Smooth muscle cell (in vitro differentiated cells): ENCODE measurements around the gene ORC6. TPM values are rescaled to one million over a fixed set of nuclear protein-coding genes. Genes with fewer than 3 reads are reported as not detected.

Experiments
- DNase-seq: peaks from one replicate; lab custom pipeline; 2025; ENCODE audit not compliant: unreplicated experiment; lab: John Stamatoyannopoulos, UW
- H2AFZ ChIP-seq: fragments of 200-600 bp; sonication (generic); 2 replicates; pipeline ENCODE4 v1.6.0; 2016; ENCODE audit warnings: antibody characterized with exemption, low read depth, mild to moderate bottlenecking
- H3F3A ChIP-seq: fragments of 200-600 bp; sonication (generic); 2 replicates; pipeline ENCODE4 v1.6.0; 2017; ENCODE audit warnings: antibody characterized with exemption, low read depth
- H3K27ac ChIP-seq: fragments of 200-600 bp; sonication (generic); 2 replicates; pipeline ENCODE4 v1.5.1; 2016; ENCODE audit warnings: low read depth, mild to moderate bottlenecking
- H3K27me3 ChIP-seq: fragments of 200-600 bp; sonication (generic); 2 replicates; pipeline ENCODE4 v1.6.1; 2016; ENCODE audit warnings: low read depth, mild to moderate bottlenecking
- H3K36me3 ChIP-seq: fragments of 200-600 bp; sonication (generic); 2 replicates; pipeline ENCODE4 v1.5.1; 2016; ENCODE audit warnings: low read depth
- H3K4me1 ChIP-seq: fragments of 200-600 bp; sonication (generic); 2 replicates; pipeline ENCODE4 v1.5.1; 2016; ENCODE audit warnings: low read depth
- H3K4me2 ChIP-seq: fragments of 200-600 bp; sonication (generic); 2 replicates; pipeline ENCODE4 v1.6.0; 2016; ENCODE audit warnings: mild to moderate bottlenecking
- H3K4me3 ChIP-seq: fragments of 200-600 bp; sonication (generic); 2 replicates; pipeline ENCODE4 v1.5.1; 2016; ENCODE audit warnings: mild to moderate bottlenecking
- H3K79me2 ChIP-seq: fragments of 200-600 bp; sonication (generic); 2 replicates; pipeline ENCODE4 v1.6.0; 2016; ENCODE audit warnings: low read depth, mild to moderate bottlenecking
- H3K9ac ChIP-seq: fragments of 200-600 bp; sonication (generic); 2 replicates; pipeline ENCODE4 v1.6.0; 2016; ENCODE audit warnings: low read depth
- H3K9me3 ChIP-seq: fragments of 200-600 bp; sonication (generic); replicated peaks from 2 replicates; pipeline ENCODE4 v1.5.1; 2016; ENCODE audit warnings: low read depth
- H4K20me1 ChIP-seq: fragments of 200-600 bp; sonication (generic); 2 replicates; pipeline ENCODE4 v1.6.0; 2016; ENCODE audit warnings: low read depth
- WGBS: methylation state at CpG from one replicate; pipeline ENCODE4 v1.1.7; 2016; ENCODE audit warnings: low lambda C conversion rate; 5-methylcytosine and 5-hydroxymethylcytosine counted together
- polyA plus RNA-seq: library from polyadenylated mRNA; unstranded; fragments of >200 nt; fragmentation: Nextera tagmentation; extraction: Ambion mirVana; gene quantifications from 2 replicates; pipeline ENCODE4 v1.2.1, GENCODE V29; 2016
- total RNA-seq: library from RNA; depleted of rRNA; stranded (reverse); fragments of >200 nt; gene quantifications from 2 replicates; pipeline ENCODE4 v1.2.3, GENCODE V29; 2014
- TF ChIP-seq, protein P1 (sequence below): fragments of 200-600 bp; sonication (generic); IDR thresholded peaks from 2 replicates; pipeline ENCODE4 v1.5.1; 2017; ENCODE audit warnings: borderline replicate concordance, mild to moderate bottlenecking, antibody characterized with exemption; ENCODE audit not compliant: insufficient read depth, poor library complexity, severe bottlenecking

Gene ORC6
- total and polyA plus RNA-seq, 2 experiments from 2014 or later: 15.6 to 29.4 TPM

DNA sequence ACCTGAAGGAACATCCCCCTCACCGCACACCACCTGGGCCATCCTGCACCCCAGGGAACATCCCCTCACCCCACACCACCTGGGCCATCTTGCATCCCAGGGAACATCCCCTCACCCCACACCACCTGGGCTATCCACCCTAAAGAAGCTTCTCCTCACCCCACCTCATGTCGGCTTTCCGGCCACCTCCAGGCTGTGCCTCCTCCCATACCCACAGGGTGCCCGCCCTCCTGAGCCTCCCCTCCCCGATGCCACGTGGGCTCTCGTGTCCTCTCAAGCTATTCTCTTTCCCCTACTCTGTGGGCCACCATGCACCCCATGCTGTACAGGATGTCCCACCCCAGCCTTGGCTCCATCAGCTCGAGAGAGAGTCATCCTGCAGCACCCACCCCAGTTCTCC, 40.7 kb downstream of the ORC6 start:
- H4K20me1 ChIP-seq: no peaks in the 10 kb centered on the region
- no peak for DNase-seq
- no peak overlapping the region for H3K4me3 ChIP-seq
- H3K79me2 ChIP-seq: no peaks in the 10 kb centered on the region
- no peak overlapping the region for H3K4me2 ChIP-seq
- no peaks in the 10 kb centered on the region for H3K9me3 ChIP-seq
- WGBS: 100% methylated on average over 7 of the region's 8 CpGs
- no peaks in the 10 kb centered on the region for H3K4me1 ChIP-seq
- no peaks in the 10 kb centered on the region for H3F3A ChIP-seq
- no peak overlapping the region for H3K9ac ChIP-seq
- H2AFZ ChIP-seq: no peak overlapping the region
- no peaks in the 10 kb centered on the region for H3K27me3 ChIP-seq
- H3K36me3 ChIP-seq: no peaks in the 10 kb centered on the region
- TF ChIP-seq, protein P1, sequence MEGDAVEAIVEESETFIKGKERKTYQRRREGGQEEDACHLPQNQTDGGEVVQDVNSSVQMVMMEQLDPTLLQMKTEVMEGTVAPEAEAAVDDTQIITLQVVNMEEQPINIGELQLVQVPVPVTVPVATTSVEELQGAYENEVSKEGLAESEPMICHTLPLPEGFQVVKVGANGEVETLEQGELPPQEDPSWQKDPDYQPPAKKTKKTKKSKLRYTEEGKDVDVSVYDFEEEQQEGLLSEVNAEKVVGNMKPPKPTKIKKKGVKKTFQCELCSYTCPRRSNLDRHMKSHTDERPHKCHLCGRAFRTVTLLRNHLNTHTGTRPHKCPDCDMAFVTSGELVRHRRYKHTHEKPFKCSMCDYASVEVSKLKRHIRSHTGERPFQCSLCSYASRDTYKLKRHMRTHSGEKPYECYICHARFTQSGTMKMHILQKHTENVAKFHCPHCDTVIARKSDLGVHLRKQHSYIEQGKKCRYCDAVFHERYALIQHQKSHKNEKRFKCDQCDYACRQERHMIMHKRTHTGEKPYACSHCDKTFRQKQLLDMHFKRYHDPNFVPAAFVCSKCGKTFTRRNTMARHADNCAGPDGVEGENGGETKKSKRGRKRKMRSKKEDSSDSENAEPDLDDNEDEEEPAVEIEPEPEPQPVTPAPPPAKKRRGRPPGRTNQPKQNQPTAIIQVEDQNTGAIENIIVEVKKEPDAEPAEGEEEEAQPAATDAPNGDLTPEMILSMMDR: no peak
- no peak overlapping the region for H3K27ac ChIP-seq

DNA sequence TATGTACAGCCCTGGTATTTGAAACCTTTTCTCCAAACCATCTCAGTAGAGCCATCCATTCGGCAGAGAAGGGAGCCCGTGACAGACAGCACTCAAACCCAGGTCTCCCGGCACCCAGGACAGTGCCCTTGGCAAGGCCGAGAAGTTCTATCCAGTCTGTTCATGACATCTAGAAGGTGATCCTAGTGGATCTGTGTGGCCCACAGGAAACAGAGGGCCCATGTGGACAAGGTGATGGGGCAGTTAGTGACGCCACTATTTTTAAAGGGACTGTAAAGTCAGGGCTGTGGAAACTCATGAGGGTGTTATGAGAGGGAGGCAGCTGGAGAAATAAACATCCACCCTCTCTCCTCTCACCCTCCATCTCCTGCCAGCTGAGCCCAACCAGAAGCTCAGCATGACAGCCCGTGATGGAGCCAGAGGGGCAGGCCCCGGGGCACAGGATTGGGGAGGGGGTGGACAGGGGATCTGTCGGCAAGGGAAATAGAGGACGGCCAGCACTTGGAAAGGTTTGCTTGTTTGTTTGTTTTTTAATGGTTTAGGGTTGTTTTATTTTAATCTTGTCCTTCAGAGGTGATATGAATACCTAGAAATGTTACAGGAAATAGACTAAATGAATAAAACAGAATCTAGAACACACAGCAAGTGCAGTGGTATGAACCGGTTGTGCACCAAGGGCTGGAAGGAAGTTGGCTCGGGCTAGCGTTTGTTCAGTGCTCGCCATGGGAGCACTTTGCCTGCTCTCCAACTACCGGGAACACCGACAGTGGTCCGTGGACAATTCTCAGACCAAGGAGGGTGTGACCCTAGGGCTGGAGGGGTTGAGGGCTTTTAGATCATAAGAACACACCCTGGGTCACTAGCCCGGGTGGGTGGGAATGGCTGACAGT, 41.6 kb downstream of the ORC6 start:
- WGBS: 88% methylated on average over 17 of the region's 17 CpGs
- no peaks in the 10 kb centered on the region for H3K4me1 ChIP-seq

DNA sequence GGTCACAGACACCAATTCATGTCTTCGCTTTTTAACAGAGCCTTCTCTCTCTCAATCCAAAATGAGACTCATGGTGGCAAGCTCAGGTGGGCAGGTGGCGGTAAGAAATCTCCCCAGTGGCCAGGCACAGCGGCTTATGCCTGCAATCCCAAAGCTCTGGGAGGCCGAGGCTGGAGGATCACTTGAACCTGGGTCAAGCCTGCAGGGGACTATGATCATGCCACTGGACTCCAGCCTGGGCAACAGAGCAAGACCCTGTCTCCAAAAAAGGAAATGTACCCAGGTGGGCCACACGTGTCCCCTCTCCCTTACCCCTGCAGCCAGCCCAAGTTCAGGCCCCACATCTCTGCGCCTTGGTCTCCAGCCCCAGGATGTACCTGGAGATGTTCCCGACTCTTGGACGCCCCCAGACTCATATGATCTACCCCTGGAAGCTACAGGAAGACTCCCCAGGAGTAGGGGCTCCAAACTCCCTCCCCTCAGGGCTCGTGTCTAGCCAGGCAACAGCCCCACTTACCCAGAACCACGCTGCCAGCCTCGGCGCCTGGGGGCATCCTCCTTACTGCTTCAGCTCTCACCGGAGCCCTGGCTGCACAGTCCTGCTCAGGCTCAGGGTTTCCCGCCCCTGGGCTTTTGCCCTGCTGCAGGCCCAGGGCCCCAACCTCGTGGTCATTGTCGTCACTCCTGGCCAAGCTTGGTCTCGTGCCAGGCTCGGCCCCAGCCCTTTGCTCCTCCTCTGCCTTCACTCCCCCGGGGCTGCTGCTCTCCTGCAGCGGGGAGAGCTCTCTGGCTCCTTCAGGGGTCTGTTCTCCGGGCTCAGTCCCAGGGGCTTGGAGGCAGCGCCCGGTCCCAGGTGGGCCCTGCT, 42.5 kb downstream of the ORC6 start:
- Histone ChIP-seq H3K4me3 (no peak overlapping the region), H3K27me3 (no peaks in the 10 kb centered on the region), H3K9ac (no peak overlapping the region), H2AFZ (no peak overlapping the region), H4K20me1 (no peaks in the 10 kb centered on the region), H3K9me3 (no peaks in the 10 kb centered on the region), H3K4me2 (no peak overlapping the region), H3K36me3 (no peaks in the 10 kb centered on the region), H3F3A (no peaks in the 10 kb centered on the region), H3K4me1 (no peaks in the 10 kb centered on the region), H3K27ac (no peak overlapping the region), H3K79me2 (no peaks in the 10 kb centered on the region)
- 88% methylated on average over 23 of the region's 23 CpGs for WGBS
- DNase-seq: no peak
- TF ChIP-seq, protein P1: no peak

More for the DNA sequence above, 41.6 kb downstream of the ORC6 start:
- H3K27ac ChIP-seq: no peak overlapping the region
- no peak overlapping the region for H3K9ac ChIP-seq
- H3F3A ChIP-seq: no peaks in the 10 kb centered on the region
- H3K9me3 ChIP-seq: no peaks in the 10 kb centered on the region
- no peaks in the 10 kb centered on the region for H4K20me1 ChIP-seq
- H2AFZ ChIP-seq: no peak overlapping the region
- H3K4me3 ChIP-seq: no peak overlapping the region
- no peak overlapping the region for H3K4me2 ChIP-seq
- H3K79me2 ChIP-seq: no peaks in the 10 kb centered on the region
- H3K36me3 ChIP-seq: no peaks in the 10 kb centered on the region
- no peak for DNase-seq
- no peaks in the 10 kb centered on the region for H3K27me3 ChIP-seq
- TF ChIP-seq, protein P1: no peak
